OCI-LY1 (cell line): Measurements from ENCODE around the gene KLHL25.

Source experiments
- H2AFZ ChIP-seq: fragments of 200-600 bp; sonication (generic), shearing (Covaris generic); 2 replicates; pipeline ENCODE4 v1.6.0; 2014; ENCODE audit warnings: antibody characterized with exemption, mild to moderate bottlenecking, low read length
- H3F3A ChIP-seq: fragments of 200-600 bp; sonication (generic), shearing (Covaris generic); 2 replicates; pipeline ENCODE4 v1.6.0; 2014; ENCODE audit warnings: mild to moderate bottlenecking, antibody characterized with exemption, low read length, moderate library complexity; ENCODE audit not compliant: insufficient read depth
- H3K27ac ChIP-seq: fragments of 200-600 bp; sonication (generic); 2 replicates; pipeline ENCODE4 v1.5.1; 2014; ENCODE audit warnings: low read length, mixed run types, mild to moderate bottlenecking, low read depth; ENCODE audit not compliant: poor library complexity, severe bottlenecking
- H3K27me3 ChIP-seq: fragments of 200-600 bp; sonication (generic); 2 replicates; pipeline ENCODE4 v1.6.0; 2014; ENCODE audit warnings: antibody characterized with exemption, mild to moderate bottlenecking, low read length, moderate library complexity; ENCODE audit not compliant: insufficient read depth
- H3K36me3 ChIP-seq: fragments of 200-600 bp; sonication (generic); 2 replicates; pipeline ENCODE4 v1.6.1; 2014; ENCODE audit warnings: mild to moderate bottlenecking, antibody characterized with exemption, low read length, moderate library complexity, mixed read lengths; ENCODE audit not compliant: insufficient read depth
- H3K4me1 ChIP-seq: fragments of 200-600 bp; sonication (generic); 2 replicates; pipeline ENCODE4 v1.5.1; 2014; ENCODE audit warnings: mild to moderate bottlenecking, low read length, moderate library complexity; ENCODE audit not compliant: insufficient read depth, severe bottlenecking
- H3K4me2 ChIP-seq: fragments of 200-600 bp; sonication (generic), shearing (Covaris generic); 2 replicates; pipeline ENCODE4 v1.6.1; 2014; ENCODE audit warnings: low read length
- H3K4me3 ChIP-seq: fragments of 200-600 bp; sonication (generic); 2 replicates; pipeline ENCODE4 v1.5.1; 2014; ENCODE audit warnings: low read length, low read depth, mild to moderate bottlenecking, mixed read lengths; ENCODE audit not compliant: poor library complexity, severe bottlenecking
- H3K79me2 ChIP-seq: fragments of 200-600 bp; shearing (Covaris generic); 2 replicates; pipeline ENCODE4 v1.6.1; 2016; ENCODE audit warnings: mixed run types, low read length, mixed read lengths; ENCODE audit not compliant: insufficient read depth
- H3K9ac ChIP-seq: fragments of 200-600 bp; sonication (generic), shearing (Covaris generic); 2 replicates; pipeline ENCODE4 v1.6.1; 2014; ENCODE audit warnings: mild to moderate bottlenecking, low read length, mixed read lengths
- H3K9me2 ChIP-seq: fragments of 200-600 bp; sonication (generic), shearing (Covaris generic); 2 replicates; pipeline ENCODE4 v1.6.1; 2014; ENCODE audit warnings: low read depth, mild to moderate bottlenecking, low read length, mixed read lengths
- H3K9me3 ChIP-seq: fragments of 200-600 bp; shearing (Covaris generic); 2 replicates; pipeline ENCODE4 v1.6.1; 2014; ENCODE audit warnings: low read length, mixed read lengths
- H4K20me1 ChIP-seq: fragments of 200-600 bp; sonication (generic), shearing (Covaris generic); 2 replicates; pipeline ENCODE4 v1.6.0; 2016; ENCODE audit warnings: mild to moderate bottlenecking, low read length; ENCODE audit not compliant: insufficient read depth
- EZH2 ChIP-seq: fragments of 200-600 bp; sonication (generic), shearing (Covaris generic); IDR thresholded peaks from 2 replicates; pipeline ENCODE4 v1.8.0; 2017; ENCODE audit warnings: borderline replicate concordance, mixed run types, mild to moderate bottlenecking, antibody characterized with exemption, low read length, moderate library complexity, mixed read lengths
- TF ChIP-seq, protein P1 (sequence below): fragments of 200-600 bp; sonication (generic), shearing (Covaris generic); IDR thresholded peaks from 2 replicates; pipeline ENCODE4 v1.5.1; 2017; ENCODE audit warnings: mild to moderate bottlenecking, antibody characterized with exemption, low read length, moderate library complexity, mixed read lengths

Gene KLHL25

DNA sequence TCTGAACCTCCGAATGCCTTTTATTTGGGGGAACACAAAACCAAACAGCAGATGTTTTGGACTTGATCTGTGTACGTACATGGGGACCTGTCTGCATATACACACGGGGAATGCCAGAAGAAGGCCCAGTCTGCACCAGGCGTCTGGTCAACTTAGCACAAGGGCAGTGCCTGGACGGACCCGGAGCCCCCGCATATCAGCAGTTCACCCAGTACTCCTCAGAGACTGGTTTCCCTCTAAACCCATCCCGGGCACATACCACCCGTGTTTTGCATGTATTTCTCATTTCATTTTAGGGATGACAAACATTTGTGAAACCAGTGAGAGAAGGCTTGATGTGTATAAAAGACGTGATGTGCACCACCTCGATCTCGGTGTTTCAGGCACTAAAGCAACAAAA, 49.7 kb downstream of the KLHL25 start:
- H3F3A ChIP-seq: 0 out of 2 replicates have a peak, but pooled peaks cover 3% of the 10 kb centered on the region
- TF ChIP-seq, protein P1, sequence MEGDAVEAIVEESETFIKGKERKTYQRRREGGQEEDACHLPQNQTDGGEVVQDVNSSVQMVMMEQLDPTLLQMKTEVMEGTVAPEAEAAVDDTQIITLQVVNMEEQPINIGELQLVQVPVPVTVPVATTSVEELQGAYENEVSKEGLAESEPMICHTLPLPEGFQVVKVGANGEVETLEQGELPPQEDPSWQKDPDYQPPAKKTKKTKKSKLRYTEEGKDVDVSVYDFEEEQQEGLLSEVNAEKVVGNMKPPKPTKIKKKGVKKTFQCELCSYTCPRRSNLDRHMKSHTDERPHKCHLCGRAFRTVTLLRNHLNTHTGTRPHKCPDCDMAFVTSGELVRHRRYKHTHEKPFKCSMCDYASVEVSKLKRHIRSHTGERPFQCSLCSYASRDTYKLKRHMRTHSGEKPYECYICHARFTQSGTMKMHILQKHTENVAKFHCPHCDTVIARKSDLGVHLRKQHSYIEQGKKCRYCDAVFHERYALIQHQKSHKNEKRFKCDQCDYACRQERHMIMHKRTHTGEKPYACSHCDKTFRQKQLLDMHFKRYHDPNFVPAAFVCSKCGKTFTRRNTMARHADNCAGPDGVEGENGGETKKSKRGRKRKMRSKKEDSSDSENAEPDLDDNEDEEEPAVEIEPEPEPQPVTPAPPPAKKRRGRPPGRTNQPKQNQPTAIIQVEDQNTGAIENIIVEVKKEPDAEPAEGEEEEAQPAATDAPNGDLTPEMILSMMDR: no peak
- no peak for TF ChIP-seq EZH2
- no peaks in the 10 kb centered on the region for H3K27me3 ChIP-seq
- H3K9ac ChIP-seq: no peak overlapping the region
- H3K4me2 ChIP-seq: no peak overlapping the region
- H3K27ac ChIP-seq: no peak overlapping the region
- H3K79me2 ChIP-seq: no peaks in the 10 kb centered on the region
- H3K36me3 ChIP-seq: peaks cover 95% of the 10 kb centered on the region
- no peak overlapping the region for H3K4me3 ChIP-seq
- no peak overlapping the region for H2AFZ ChIP-seq
- no peaks in the 10 kb centered on the region for H3K9me3 ChIP-seq
- H4K20me1 ChIP-seq: no peaks in the 10 kb centered on the region
- no peaks in the 10 kb centered on the region for H3K9me2 ChIP-seq
- no peaks in the 10 kb centered on the region for H3K4me1 ChIP-seq

- H3F3A ChIP-seq: 0 out of 2 replicates have a peak, but pooled peaks cover 3% of the 10 kb centered on the region
- H4K20me1 ChIP-seq: no peaks in the 10 kb centered on the region
- H3K4me3 ChIP-seq: no peak overlapping the region
- no peaks in the 10 kb centered on the region for H3K27me3 ChIP-seq
- no peak overlapping the region for H3K27ac ChIP-seq
- no peak overlapping the region for H2AFZ ChIP-seq
- no peak for TF ChIP-seq EZH2
- TF ChIP-seq, protein P1: no peak
- H3K9ac ChIP-seq: no peak overlapping the region
- no peaks in the 10 kb centered on the region for H3K79me2 ChIP-seq
- H3K4me1 ChIP-seq: no peaks in the 10 kb centered on the region
- H3K4me2 ChIP-seq: no peak overlapping the region
- H3K9me2 ChIP-seq: no peaks in the 10 kb centered on the region
- H3K9me3 ChIP-seq: no peaks in the 10 kb centered on the region
- H3K36me3 ChIP-seq: peaks cover 99% of the 10 kb centered on the region
Observed at GRCh38 chr15:85744579-85744978, 50.1 kb downstream of the KLHL25 start.

DNA sequence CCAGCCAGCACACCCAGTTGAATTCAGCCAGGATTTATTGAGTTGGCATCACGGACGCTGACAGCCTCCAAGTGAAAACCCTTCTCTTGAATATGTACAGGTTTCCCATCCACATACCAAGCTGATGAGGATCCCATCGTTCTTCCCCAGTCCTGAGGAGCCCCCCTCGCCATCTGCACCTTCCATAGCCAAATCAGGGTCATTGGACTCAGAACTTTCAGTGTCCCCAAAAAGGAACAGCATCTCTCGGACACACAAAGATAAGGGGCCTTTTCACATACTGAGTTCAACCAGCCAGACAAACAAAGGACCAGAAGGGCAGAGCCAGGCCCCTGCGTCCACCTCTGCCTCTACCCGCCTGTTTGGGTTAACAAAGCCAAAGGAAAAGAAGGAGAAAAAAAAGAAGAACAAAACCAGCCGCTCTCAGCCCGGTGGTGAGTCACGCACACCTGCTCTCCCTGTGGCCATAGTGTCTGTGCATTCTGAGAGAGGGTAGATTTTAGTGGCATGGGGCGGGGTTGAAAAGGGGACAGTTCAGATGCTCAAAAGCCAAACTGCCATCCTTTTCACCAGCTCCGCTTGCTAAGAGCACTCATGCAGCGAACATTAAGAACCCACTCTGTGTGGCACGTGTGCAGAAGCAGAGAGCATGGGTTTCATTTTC, 51.2 kb downstream of the KLHL25 start:
- Histone ChIP-seq H3K9ac (no peak overlapping the region), H3K36me3 (peaks cover 99% of the 10 kb centered on the region), H4K20me1 (no peaks in the 10 kb centered on the region), H3K4me2 (no peak overlapping the region), H3K27ac (no peak overlapping the region), H3K9me2 (no peaks in the 10 kb centered on the region), H3K9me3 (no peaks in the 10 kb centered on the region), H3K79me2 (no peaks in the 10 kb centered on the region), H3F3A (0 out of 2 replicates have a peak, but pooled peaks cover 3% of the 10 kb centered on the region), H2AFZ (no peak overlapping the region), H3K27me3 (no peaks in the 10 kb centered on the region), H3K4me1 (no peaks in the 10 kb centered on the region), H3K4me3 (no peak overlapping the region)
- no peak for TF ChIP-seq EZH2
- TF ChIP-seq, protein P1: no peak
